ENCODE measurements around the gene GRM4.

GRM4 gene

GRCh38 chr6:34142061-34142998, 3.6 kb downstream of the GRM4 start:
- DNase-seq: no peak

- DNase-seq: no peak
Measured at GRCh38 chr6:34140075-34140474, 5.8 kb downstream of the GRM4 start.

GRCh38 chr6:34138914-34139510, 6.9 kb downstream of the GRM4 start:
- no peak for DNase-seq

GRCh38 chr6:34138191-34138590, 7.7 kb downstream of the GRM4 start:
- no peak for DNase-seq

- DNase-seq: no peak
Measured at GRCh38 chr6:34135541-34135940, 10.3 kb downstream of the GRM4 start.

- no peak for DNase-seq
Measured at GRCh38 chr6:34132486-34133185, 13.3 kb downstream of the GRM4 start.

- no peak for DNase-seq
Measured at GRCh38 chr6:34131326-34132290, 14.3 kb downstream of the GRM4 start.

- no peak for DNase-seq
Measured at GRCh38 chr6:34130862-34131261, 15.0 kb downstream of the GRM4 start.

- DNase-seq: no peak
Measured at GRCh38 chr6:34129753-34130152, 16.1 kb downstream of the GRM4 start.

GRCh38 chr6:34128045-34128444, 17.8 kb downstream of the GRM4 start:
- no peak for DNase-seq

- DNase-seq: no peak
Measured at GRCh38 chr6:34126419-34126818, 19.5 kb downstream of the GRM4 start.

GRCh38 chr6:34125939-34126338, 19.9 kb downstream of the GRM4 start:
- DNase-seq: no peak

GRCh38 chr6:34120953-34121675, 24.8 kb downstream of the GRM4 start:
- no peak for DNase-seq

GRCh38 chr6:34115915-34116314, 30.0 kb downstream of the GRM4 start:
- DNase-seq: no peak

GRCh38 chr6:34115403-34115795, 30.5 kb downstream of the GRM4 start:
- DNase-seq: no peak

- no peak for DNase-seq
Measured at GRCh38 chr6:34114695-34115402, 31.0 kb downstream of the GRM4 start.

- no peak for DNase-seq
Measured at GRCh38 chr6:34113532-34113931, 32.4 kb downstream of the GRM4 start.

GRCh38 chr6:34112126-34112525, 33.8 kb downstream of the GRM4 start:
- no peak for DNase-seq

- DNase-seq: no peak
Measured at GRCh38 chr6:34110610-34111009, 35.3 kb downstream of the GRM4 start.

- no peak for DNase-seq
Measured at GRCh38 chr6:34108176-34108575, 37.7 kb downstream of the GRM4 start.

GRCh38 chr6:34106900-34107299, 39.0 kb downstream of the GRM4 start:
- no peak for DNase-seq

Data from CD4-positive, alpha-beta T cell treated with Interleukin-15 for 1 hour (primary cell).